GM19043 (cell line): Measurements from ENCODE around the gene KRT78.
"Not testable (repeated sequence)": the region's sequence is repeated elsewhere in the genome, so short reads cannot be mapped to it uniquely, and the experiment has no call there.

Source experiments
- ATAC-seq: cut with Tn5 transposase; IDR thresholded peaks from one replicate; pipeline ENCODE4 v1.9.1; 2021; ENCODE audit warnings: low read depth; ENCODE audit not compliant: unreplicated experiment

The KRT78 gene

GRCh38 chr12:52872644-52873389, 24.0 kb upstream of the KRT78 start:
- ATAC-seq: no peak

- ATAC-seq: no peak
These were observed 22.7 kb upstream of the KRT78 start for GRCh38 chr12:52871291-52872039.

- no peak for ATAC-seq
These were observed 21.8 kb upstream of the KRT78 start for GRCh38 chr12:52870361-52871290.

- no peak for ATAC-seq
These were observed 18.8 kb upstream of the KRT78 start for GRCh38 chr12:52867642-52868041.

- no peak for ATAC-seq
These were observed 18.4 kb upstream of the KRT78 start for GRCh38 chr12:52867152-52867551.

- no peak for ATAC-seq
These were observed 16.5 kb upstream of the KRT78 start for GRCh38 chr12:52865090-52865944.

- no peak for ATAC-seq
These were observed 13.2 kb upstream of the KRT78 start for GRCh38 chr12:52862023-52862422.

- ATAC-seq: no peak
These were observed 12.7 kb upstream of the KRT78 start for GRCh38 chr12:52861511-52861910.

GRCh38 chr12:52860102-52860823, 11.5 kb upstream of the KRT78 start:
- ATAC-seq: no peak

GRCh38 chr12:52857500-52857899, 8.7 kb upstream of the KRT78 start:
- no peak for ATAC-seq

- no peak for ATAC-seq
These were observed 8.0 kb upstream of the KRT78 start for GRCh38 chr12:52856787-52857186.

GRCh38 chr12:52856077-52856476, 7.3 kb upstream of the KRT78 start:
- ATAC-seq: not testable (repeated sequence)

GRCh38 chr12:52851787-52852186, 3.0 kb upstream of the KRT78 start:
- ATAC-seq: no peak

GRCh38 chr12:52850681-52851080, 1.9 kb upstream of the KRT78 start:
- no peak for ATAC-seq

- no peak for ATAC-seq
These were observed 717 bp upstream of the KRT78 start for GRCh38 chr12:52849511-52849910.

GRCh38 chr12:52847335-52848102, 1.3 kb downstream of the KRT78 start:
- ATAC-seq: no peak

GRCh38 chr12:52846356-52846970, 2.3 kb downstream of the KRT78 start:
- no peak for ATAC-seq

- ATAC-seq: no peak
These were observed 2.8 kb downstream of the KRT78 start for GRCh38 chr12:52845946-52846345.
